ENCODE measurements around the gene HOXA3. TPM values are rescaled to one million over a fixed set of nuclear protein-coding genes. Genes with fewer than 3 reads are reported as not detected.

Gene HOXA3
- total RNA-seq, 1 experiment from 2014 or later, result not detected

DNA sequence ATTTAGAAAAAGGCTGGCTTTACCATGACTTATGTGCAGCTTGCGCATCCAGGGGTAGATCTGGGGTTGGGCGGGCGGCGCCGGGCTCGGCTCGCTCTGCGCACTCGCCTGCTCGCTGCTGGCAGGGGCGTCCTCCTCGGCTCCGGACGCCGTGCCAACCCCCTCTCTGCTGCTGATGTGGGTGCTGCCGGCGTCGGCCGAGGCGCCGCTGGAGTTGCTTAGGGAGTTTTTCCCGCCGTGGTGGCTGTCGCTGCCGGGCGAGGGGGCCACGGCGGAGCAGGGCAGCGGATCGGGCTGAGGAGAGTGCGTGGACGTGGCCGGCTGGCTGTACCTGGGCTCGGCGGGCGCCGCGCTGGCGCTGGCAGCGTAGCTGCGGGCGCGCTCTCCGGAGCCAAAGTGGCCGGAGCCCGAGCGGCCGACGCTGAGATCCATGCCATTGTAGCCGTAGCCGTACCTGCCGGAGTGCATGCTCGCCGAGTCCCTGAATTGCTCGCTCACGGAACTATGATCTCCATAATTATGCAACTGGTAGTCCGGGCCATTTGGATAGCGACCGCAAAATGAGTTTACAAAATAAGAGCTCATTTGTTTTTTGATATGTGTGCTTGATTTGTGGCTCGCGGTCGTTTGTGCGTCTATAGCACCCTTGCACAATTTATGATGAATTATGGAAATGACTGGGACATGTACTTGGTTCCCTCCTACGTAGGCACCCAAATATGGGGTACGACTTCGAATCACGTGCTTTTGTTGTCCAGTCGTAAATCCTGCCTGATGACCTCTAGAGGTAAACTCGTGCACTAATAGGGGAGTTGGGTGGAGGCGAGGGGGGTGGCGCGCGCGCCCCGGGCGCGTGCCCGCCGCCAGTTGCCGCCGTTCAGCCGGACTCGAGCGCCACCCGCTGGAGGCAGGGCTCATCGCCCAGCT is 9.1 kb downstream of the HOXA3 start, which contains the start of gene HOXA5 (continued):
- TF ChIP-seq AR (CRISPR knock-in tag; IDR thresholded peaks at IDR 0.05) (no peak), GTF2I (CRISPR knock-in tag; conservative IDR thresholded peaks at IDR 0.05) (no peak), ZNF138 (CRISPR knock-in tag; conservative IDR thresholded peaks at IDR 0.05) (no peak), OVOL2 (CRISPR knock-in tag; IDR thresholded peaks at IDR 0.05; ENCODE audit: borderline replicate concordance) (no peak), NFATC4 (CRISPR knock-in tag; IDR thresholded peaks at IDR 0.05) (no peak), ZNF219 (CRISPR knock-in tag; IDR thresholded peaks at IDR 0.05; ENCODE audit: borderline replicate concordance) (no peak), ZNF232 (CRISPR knock-in tag; IDR thresholded peaks at IDR 0.05) (no peak), MYBL2 (CRISPR knock-in tag; IDR thresholded peaks at IDR 0.05) (no peak), PRRX2 (CRISPR knock-in tag; IDR thresholded peaks at IDR 0.05) (0 out of 2 replicates have a peak, but pooled peaks have one; percentile 32), ZNF121 (CRISPR knock-in tag; IDR thresholded peaks at IDR 0.05) (no peak), FOXK1 (CRISPR knock-in tag; IDR thresholded peaks at IDR 0.05) (peak; percentile 84), USF1 (CRISPR knock-in tag; IDR thresholded peaks at IDR 0.05) (peak; percentile 81), E2F1 (CRISPR knock-in tag; IDR thresholded peaks at IDR 0.05) (no peak), CTCF (IDR thresholded peaks at IDR 0.05) (peak; percentile 88), TCF7 (CRISPR knock-in tag; IDR thresholded peaks at IDR 0.05; ENCODE audit: low read depth) (no peak), SOX15 (CRISPR knock-in tag; IDR thresholded peaks at IDR 0.05) (no peak), ZNF671 (CRISPR knock-in tag; IDR thresholded peaks at IDR 0.05) (no peak)
- TF ChIP-seq, protein P1, sequence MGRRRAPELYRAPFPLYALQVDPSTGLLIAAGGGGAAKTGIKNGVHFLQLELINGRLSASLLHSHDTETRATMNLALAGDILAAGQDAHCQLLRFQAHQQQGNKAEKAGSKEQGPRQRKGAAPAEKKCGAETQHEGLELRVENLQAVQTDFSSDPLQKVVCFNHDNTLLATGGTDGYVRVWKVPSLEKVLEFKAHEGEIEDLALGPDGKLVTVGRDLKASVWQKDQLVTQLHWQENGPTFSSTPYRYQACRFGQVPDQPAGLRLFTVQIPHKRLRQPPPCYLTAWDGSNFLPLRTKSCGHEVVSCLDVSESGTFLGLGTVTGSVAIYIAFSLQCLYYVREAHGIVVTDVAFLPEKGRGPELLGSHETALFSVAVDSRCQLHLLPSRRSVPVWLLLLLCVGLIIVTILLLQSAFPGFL (CRISPR knock-in tag; IDR thresholded peaks at IDR 0.05; ENCODE audit: borderline replicate concordance), result no peak
- TF ChIP-seq, protein P2, sequence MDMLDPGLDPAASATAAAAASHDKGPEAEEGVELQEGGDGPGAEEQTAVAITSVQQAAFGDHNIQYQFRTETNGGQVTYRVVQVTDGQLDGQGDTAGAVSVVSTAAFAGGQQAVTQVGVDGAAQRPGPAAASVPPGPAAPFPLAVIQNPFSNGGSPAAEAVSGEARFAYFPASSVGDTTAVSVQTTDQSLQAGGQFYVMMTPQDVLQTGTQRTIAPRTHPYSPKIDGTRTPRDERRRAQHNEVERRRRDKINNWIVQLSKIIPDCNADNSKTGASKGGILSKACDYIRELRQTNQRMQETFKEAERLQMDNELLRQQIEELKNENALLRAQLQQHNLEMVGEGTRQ (CRISPR knock-in tag; IDR thresholded peaks at IDR 0.05), result peak; percentile 85
- TF ChIP-seq, protein P3, sequence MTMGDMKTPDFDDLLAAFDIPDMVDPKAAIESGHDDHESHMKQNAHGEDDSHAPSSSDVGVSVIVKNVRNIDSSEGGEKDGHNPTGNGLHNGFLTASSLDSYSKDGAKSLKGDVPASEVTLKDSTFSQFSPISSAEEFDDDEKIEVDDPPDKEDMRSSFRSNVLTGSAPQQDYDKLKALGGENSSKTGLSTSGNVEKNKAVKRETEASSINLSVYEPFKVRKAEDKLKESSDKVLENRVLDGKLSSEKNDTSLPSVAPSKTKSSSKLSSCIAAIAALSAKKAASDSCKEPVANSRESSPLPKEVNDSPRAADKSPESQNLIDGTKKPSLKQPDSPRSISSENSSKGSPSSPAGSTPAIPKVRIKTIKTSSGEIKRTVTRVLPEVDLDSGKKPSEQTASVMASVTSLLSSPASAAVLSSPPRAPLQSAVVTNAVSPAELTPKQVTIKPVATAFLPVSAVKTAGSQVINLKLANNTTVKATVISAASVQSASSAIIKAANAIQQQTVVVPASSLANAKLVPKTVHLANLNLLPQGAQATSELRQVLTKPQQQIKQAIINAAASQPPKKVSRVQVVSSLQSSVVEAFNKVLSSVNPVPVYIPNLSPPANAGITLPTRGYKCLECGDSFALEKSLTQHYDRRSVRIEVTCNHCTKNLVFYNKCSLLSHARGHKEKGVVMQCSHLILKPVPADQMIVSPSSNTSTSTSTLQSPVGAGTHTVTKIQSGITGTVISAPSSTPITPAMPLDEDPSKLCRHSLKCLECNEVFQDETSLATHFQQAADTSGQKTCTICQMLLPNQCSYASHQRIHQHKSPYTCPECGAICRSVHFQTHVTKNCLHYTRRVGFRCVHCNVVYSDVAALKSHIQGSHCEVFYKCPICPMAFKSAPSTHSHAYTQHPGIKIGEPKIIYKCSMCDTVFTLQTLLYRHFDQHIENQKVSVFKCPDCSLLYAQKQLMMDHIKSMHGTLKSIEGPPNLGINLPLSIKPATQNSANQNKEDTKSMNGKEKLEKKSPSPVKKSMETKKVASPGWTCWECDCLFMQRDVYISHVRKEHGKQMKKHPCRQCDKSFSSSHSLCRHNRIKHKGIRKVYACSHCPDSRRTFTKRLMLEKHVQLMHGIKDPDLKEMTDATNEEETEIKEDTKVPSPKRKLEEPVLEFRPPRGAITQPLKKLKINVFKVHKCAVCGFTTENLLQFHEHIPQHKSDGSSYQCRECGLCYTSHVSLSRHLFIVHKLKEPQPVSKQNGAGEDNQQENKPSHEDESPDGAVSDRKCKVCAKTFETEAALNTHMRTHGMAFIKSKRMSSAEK (CRISPR knock-in tag; IDR thresholded peaks at IDR 0.05; ENCODE audit: borderline replicate concordance), result no peak
- TF ChIP-seq, protein P4, sequence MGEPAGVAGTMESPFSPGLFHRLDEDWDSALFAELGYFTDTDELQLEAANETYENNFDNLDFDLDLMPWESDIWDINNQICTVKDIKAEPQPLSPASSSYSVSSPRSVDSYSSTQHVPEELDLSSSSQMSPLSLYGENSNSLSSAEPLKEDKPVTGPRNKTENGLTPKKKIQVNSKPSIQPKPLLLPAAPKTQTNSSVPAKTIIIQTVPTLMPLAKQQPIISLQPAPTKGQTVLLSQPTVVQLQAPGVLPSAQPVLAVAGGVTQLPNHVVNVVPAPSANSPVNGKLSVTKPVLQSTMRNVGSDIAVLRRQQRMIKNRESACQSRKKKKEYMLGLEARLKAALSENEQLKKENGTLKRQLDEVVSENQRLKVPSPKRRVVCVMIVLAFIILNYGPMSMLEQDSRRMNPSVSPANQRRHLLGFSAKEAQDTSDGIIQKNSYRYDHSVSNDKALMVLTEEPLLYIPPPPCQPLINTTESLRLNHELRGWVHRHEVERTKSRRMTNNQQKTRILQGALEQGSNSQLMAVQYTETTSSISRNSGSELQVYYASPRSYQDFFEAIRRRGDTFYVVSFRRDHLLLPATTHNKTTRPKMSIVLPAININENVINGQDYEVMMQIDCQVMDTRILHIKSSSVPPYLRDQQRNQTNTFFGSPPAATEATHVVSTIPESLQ (CRISPR knock-in tag; IDR thresholded peaks at IDR 0.05), result no peak
- TF ChIP-seq, protein P5, sequence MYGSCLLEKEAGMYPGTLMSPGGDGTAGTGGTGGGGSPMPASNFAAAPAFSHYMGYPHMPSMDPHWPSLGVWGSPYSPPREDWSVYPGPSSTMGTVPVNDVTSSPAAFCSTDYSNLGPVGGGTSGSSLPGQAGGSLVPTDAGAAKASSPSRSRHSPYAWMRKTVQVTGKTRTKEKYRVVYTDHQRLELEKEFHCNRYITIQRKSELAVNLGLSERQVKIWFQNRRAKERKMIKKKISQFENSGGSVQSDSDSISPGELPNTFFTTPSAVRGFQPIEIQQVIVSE (CRISPR knock-in tag; IDR thresholded peaks at IDR 0.05; ENCODE audit: borderline replicate concordance), result no peak

All from WTC11 (cell line).